ENCODE data around the gene H1-8.

DNA sequence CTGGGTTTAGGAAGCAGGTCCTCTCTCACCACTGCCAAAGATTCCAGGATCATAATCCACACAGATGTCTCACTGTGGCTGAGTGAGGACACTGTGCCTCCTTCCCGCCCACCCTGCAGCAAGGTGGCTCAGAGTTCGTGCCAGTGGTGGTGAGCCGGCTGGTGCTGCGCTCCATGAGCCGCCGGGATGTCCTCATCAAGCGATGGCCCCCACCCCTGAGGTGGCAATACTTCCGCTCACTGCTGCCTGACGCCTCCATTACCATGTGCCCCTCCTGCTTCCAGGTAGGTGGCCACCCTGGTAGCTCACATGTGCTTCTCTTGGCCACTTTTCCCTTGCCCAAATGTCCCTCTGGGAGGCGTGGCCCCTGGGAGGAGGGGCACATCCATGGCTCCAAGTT, 23.5 kb upstream of the H1-8 start:
- no peak for TF ChIP-seq GLIS3 (CRISPR knock-in tag; IDR thresholded peaks at IDR 0.05)
- TF ChIP-seq CREB5 (CRISPR knock-in tag; IDR thresholded peaks at IDR 0.05; ENCODE audit: low read depth) = no peak
- TF ChIP-seq ZFP30 (CRISPR knock-in tag; IDR thresholded peaks at IDR 0.05) = no peak
- no peak for TF ChIP-seq PATZ1 (CRISPR knock-in tag; IDR thresholded peaks at IDR 0.05; ENCODE audit: borderline replicate concordance)
- no peak for TF ChIP-seq RARB (CRISPR knock-in tag; IDR thresholded peaks at IDR 0.05)
- no peak for TF ChIP-seq ARNTL (CRISPR knock-in tag; IDR thresholded peaks at IDR 0.05; ENCODE audit: borderline replicate concordance, low read depth)
- TF ChIP-seq SNAI2 (CRISPR knock-in tag; IDR thresholded peaks at IDR 0.05) = no peak
- TF ChIP-seq ZNF565 (CRISPR knock-in tag; conservative IDR thresholded peaks at IDR 0.05; ENCODE audit: low read depth) = no peak
